PFSK-1 (cell line): ENCODE data around the gene TMEM82.

Experiments
- FOXP2 ChIP-seq: optimal IDR thresholded peaks from 2 replicates; pipeline ENCODE3; 2011; ENCODE audit warnings: borderline replicate concordance, control low read depth, inconsistent platforms; ENCODE audit not compliant: insufficient read depth; ENCODE audit errors: extremely low read length, extremely low read depth
- POLR2AphosphoS5 ChIP-seq: IDR thresholded peaks from 2 replicates; pipeline ENCODE4 v1.6.1; 2012; ENCODE audit warnings: low read depth, mild to moderate bottlenecking, control low read depth, low read length, moderate library complexity
- REST ChIP-seq, 2 experiments: IDR thresholded peaks; 2 replicates each; pipeline versions ENCODE4 v1.6.1 to v1.8.0; 2011 to 2012; ENCODE audit warnings: low read depth in 2 of 2, low read length in 2 of 2, control low read depth in 1 of 2, inconsistent platforms in 1 of 2, mild to moderate bottlenecking in 1 of 2, moderate library complexity in 1 of 2; ENCODE audit not compliant: insufficient read depth in 1 of 2
- SIN3A ChIP-seq: IDR thresholded peaks from 2 replicates; pipeline ENCODE4 v1.6.1; 2012; ENCODE audit warnings: mild to moderate bottlenecking, low read length, moderate library complexity, borderline replicate concordance; ENCODE audit not compliant: insufficient read depth
- TAF1 ChIP-seq: IDR thresholded peaks from 2 replicates; pipeline ENCODE4 v1.6.1; 2012; ENCODE audit warnings: low read length, control low read depth, borderline replicate concordance; ENCODE audit not compliant: insufficient read depth

DNA sequence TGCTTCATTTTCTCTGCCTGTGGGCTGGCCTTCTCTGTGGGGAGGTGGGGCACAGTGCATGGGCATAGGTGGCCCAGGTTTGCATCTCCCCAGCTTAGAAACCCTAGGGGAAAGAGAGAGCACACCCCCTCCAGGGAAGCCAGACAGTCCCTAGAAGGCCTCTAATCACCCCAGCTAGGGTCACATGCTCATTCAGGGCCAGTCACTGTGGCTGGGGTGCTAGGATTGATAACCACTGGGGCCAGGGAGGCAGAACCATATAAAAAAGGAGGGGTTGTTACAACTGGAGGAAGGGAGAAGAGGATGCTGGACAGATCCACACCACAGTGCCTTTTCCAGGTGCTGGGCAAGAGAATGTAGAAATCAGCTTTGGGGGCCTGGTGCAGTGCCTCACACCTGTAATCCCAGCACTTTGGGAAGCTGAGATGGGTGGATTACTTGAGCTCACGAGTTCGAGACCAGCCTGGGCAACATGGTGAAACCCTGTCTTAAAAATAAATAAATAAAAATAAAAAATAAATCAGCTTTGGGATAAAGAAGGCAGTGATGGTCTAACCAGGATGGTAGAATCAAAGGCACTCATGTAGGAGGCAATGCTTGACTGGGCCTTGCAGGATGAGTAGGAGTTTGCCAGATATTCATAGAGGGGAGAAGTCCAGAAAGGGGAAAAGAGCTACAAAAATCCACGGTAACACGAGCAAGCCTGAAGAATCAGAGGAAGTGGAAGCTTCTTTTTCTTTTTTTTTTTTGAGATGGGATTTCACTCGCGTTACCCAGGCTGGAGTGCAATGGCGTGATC, 35.8 kb downstream of the TMEM82 start:
- TF ChIP-seq POLR2AphosphoS5 (no peak), TAF1 (no peak), SIN3A (no peak), FOXP2 (no peak), REST (IDR thresholded peaks at IDR 0.05; ENCODE audit: insufficient read depth in 1 of 2, low read depth in 2 of 2, low read length in 2 of 2) (no peak)
